Ecto neural progenitor cell (in vitro differentiated cells): ENCODE data around the gene UTP18.
"Not testable (repeated sequence)": the region's sequence is repeated elsewhere in the genome, so short reads cannot be mapped to it uniquely, and the experiment has no call there.

Experiments used
- DNase-seq: peaks from one replicate; pipeline ENCODE4 v3.0.0-alpha.2; 2018; ENCODE audit warnings: low spot score

The UTP18 gene

GRCh38 chr17:51260237-51261023, at the start of gene UTP18:
Gene UTP18, plus strand, starts transcription at chr17:51260546. Its CDS starts 39 bp downstream, at chr17:51260585.
- DNase-seq = peak; percentile 100

- DNase-seq = no peak
Observed at GRCh38 chr17:51214920-51215319, 45.4 kb upstream of the UTP18 start.

GRCh38 chr17:51217946-51218345, 42.4 kb upstream of the UTP18 start:
- no peak for DNase-seq

- no peak for DNase-seq
Observed at GRCh38 chr17:51221322-51221721, 39.0 kb upstream of the UTP18 start.

- no peak for DNase-seq
Observed at GRCh38 chr17:51224402-51225262, 35.7 kb upstream of the UTP18 start.

GRCh38 chr17:51225523-51225922, 34.8 kb upstream of the UTP18 start:
- DNase-seq = not testable (repeated sequence)

GRCh38 chr17:51228161-51228560, 32.2 kb upstream of the UTP18 start:
- DNase-seq = no peak

- DNase-seq = no peak
Observed at GRCh38 chr17:51229889-51230288, 30.5 kb upstream of the UTP18 start.

GRCh38 chr17:51230306-51230705, 30.0 kb upstream of the UTP18 start:
- DNase-seq = no peak

- DNase-seq = no peak
Observed at GRCh38 chr17:51231999-51232398, 28.3 kb upstream of the UTP18 start.

GRCh38 chr17:51234162-51234561, 26.2 kb upstream of the UTP18 start:
- DNase-seq = no peak

- DNase-seq = no peak
Observed at GRCh38 chr17:51238255-51238887, 22.0 kb upstream of the UTP18 start.

- no peak for DNase-seq
Observed at GRCh38 chr17:51240275-51240674, 20.1 kb upstream of the UTP18 start.

GRCh38 chr17:51244041-51244440, 16.3 kb upstream of the UTP18 start:
- DNase-seq = no peak

GRCh38 chr17:51245535-51245934, 14.8 kb upstream of the UTP18 start:
- DNase-seq = no peak

- no peak for DNase-seq
Observed at GRCh38 chr17:51250314-51250840, 10.0 kb upstream of the UTP18 start.

- DNase-seq = no peak
Observed at GRCh38 chr17:51251010-51251409, 9.3 kb upstream of the UTP18 start.

GRCh38 chr17:51255673-51256072, 4.7 kb upstream of the UTP18 start:
- no peak for DNase-seq

GRCh38 chr17:51256101-51256500, 4.2 kb upstream of the UTP18 start:
- DNase-seq = no peak

GRCh38 chr17:51257150-51258081, 2.9 kb upstream of the UTP18 start:
- DNase-seq = no peak
